Skeletal muscle cell (primary cell): Measurements from ENCODE around the gene UCK2.

Source experiments
- DNase-seq: peaks from one replicate; pipeline ENCODE4 v3.0.0-alpha.2; 2010; ENCODE audit warnings: low read depth
- H3K4me3 ChIP-seq: 2 replicates; pipeline ENCODE4 v1.5.1; 2011; ENCODE audit warnings: low read depth, mild to moderate bottlenecking, control low read depth, low read length, moderate library complexity

Gene UCK2

GRCh38 chr1:165875171-165875570 lies 47.8 kb downstream of the UCK2 start:
- H3K4me3 ChIP-seq = no peak overlapping the region
- DNase-seq = no peak

- no peak overlapping the region for H3K4me3 ChIP-seq
Measured at GRCh38 chr1:165875604-165876003, 48.2 kb downstream of the UCK2 start.

GRCh38 chr1:165876121-165876520 lies 48.7 kb downstream of the UCK2 start:
- no peak for DNase-seq
- no peak overlapping the region for H3K4me3 ChIP-seq

More at GRCh38 chr1:165875604-165876003, 48.2 kb downstream of the UCK2 start:
- no peak for DNase-seq

- no peak for DNase-seq
- H3K4me3 ChIP-seq = no peak overlapping the region
Measured at GRCh38 chr1:165877411-165877810, 50.0 kb downstream of the UCK2 start.

GRCh38 chr1:165877940-165878556 lies 50.6 kb downstream of the UCK2 start:
- no peak overlapping the region for H3K4me3 ChIP-seq
- no peak for DNase-seq

- H3K4me3 ChIP-seq = no peak overlapping the region
- DNase-seq = no peak
Measured at GRCh38 chr1:165879946-165880345, 52.5 kb downstream of the UCK2 start.

GRCh38 chr1:165880993-165881392 lies 53.6 kb downstream of the UCK2 start:
- H3K4me3 ChIP-seq = no peak overlapping the region
- no peak for DNase-seq

- DNase-seq = no peak
Measured at GRCh38 chr1:165882168-165882837, 54.9 kb downstream of the UCK2 start.

GRCh38 chr1:165883056-165883455 lies 55.6 kb downstream of the UCK2 start:
- no peak for DNase-seq
- no peak overlapping the region for H3K4me3 ChIP-seq

More at GRCh38 chr1:165882168-165882837, 54.9 kb downstream of the UCK2 start:
- no peak overlapping the region for H3K4me3 ChIP-seq

GRCh38 chr1:165884009-165884689 lies 56.7 kb downstream of the UCK2 start:
- DNase-seq = no peak
- no peak overlapping the region for H3K4me3 ChIP-seq

GRCh38 chr1:165884690-165885304 lies 57.4 kb downstream of the UCK2 start:
- DNase-seq = no peak

GRCh38 chr1:165885305-165885694 lies 57.9 kb downstream of the UCK2 start:
- no peak for DNase-seq
- no peak overlapping the region for H3K4me3 ChIP-seq

More at GRCh38 chr1:165884690-165885304, 57.4 kb downstream of the UCK2 start:
- H3K4me3 ChIP-seq = no peak overlapping the region

GRCh38 chr1:165886193-165886592 lies 58.8 kb downstream of the UCK2 start:
- no peak overlapping the region for H3K4me3 ChIP-seq
- no peak for DNase-seq

- DNase-seq = no peak
- H3K4me3 ChIP-seq = no peak overlapping the region
Measured at GRCh38 chr1:165886983-165887382, 59.6 kb downstream of the UCK2 start.

- no peak overlapping the region for H3K4me3 ChIP-seq
- no peak for DNase-seq
Measured at GRCh38 chr1:165887877-165888551, 60.6 kb downstream of the UCK2 start.

- DNase-seq = no peak
- H3K4me3 ChIP-seq = no peak overlapping the region
Measured at GRCh38 chr1:165888552-165888920, 61.1 kb downstream of the UCK2 start.

- no peak for DNase-seq
- no peak overlapping the region for H3K4me3 ChIP-seq
Measured at GRCh38 chr1:165890684-165891083, 63.3 kb downstream of the UCK2 start.

- no peak for DNase-seq
- no peak overlapping the region for H3K4me3 ChIP-seq
Measured at GRCh38 chr1:165891111-165891860, 63.9 kb downstream of the UCK2 start.

- no peak for DNase-seq
- H3K4me3 ChIP-seq = no peak overlapping the region
Measured at GRCh38 chr1:165892935-165893334, 65.5 kb downstream of the UCK2 start.
